H9 (cell line): ENCODE data around the gene CDO1. TPM values are rescaled to one million over a fixed set of nuclear protein-coding genes. Genes with fewer than 3 reads are reported as not detected.

Source experiments
- DNase-seq: peaks from one replicate; pipeline ENCODE4 v3.0.0-alpha.2; 2017
- H2AFZ ChIP-seq: one replicate; pipeline ENCODE4 v1.6.1; 2013; ENCODE audit warnings: mild to moderate bottlenecking, low read length, control low read depth, moderate library complexity
- H2AK5ac ChIP-seq: 2 replicates; pipeline ENCODE4 v1.6.1; 2013; ENCODE audit warnings: low read length, control low read depth, mixed read lengths; ENCODE audit not compliant: insufficient read length
- H2BK120ac ChIP-seq: one replicate; pipeline ENCODE4 v1.6.1; 2013; ENCODE audit warnings: low read depth, mild to moderate bottlenecking, low read length, control low read depth, inconsistent platforms; ENCODE audit not compliant: poor library complexity, severe bottlenecking
- H2BK12ac ChIP-seq: 2 replicates; pipeline ENCODE4 v1.6.1; 2013; ENCODE audit warnings: low read length, control low read depth, mixed read lengths, low read depth; ENCODE audit not compliant: insufficient read length
- H2BK15ac ChIP-seq: 2 replicates; pipeline ENCODE4 v1.6.1; 2013; ENCODE audit warnings: low read depth, low read length, control low read depth
- H2BK20ac ChIP-seq: one replicate; pipeline ENCODE4 v1.6.1; 2013; ENCODE audit warnings: low read depth, mild to moderate bottlenecking, low read length, control low read depth, inconsistent platforms; ENCODE audit not compliant: poor library complexity, severe bottlenecking
- H2BK5ac ChIP-seq: 2 replicates; pipeline ENCODE4 v1.6.1; 2013; ENCODE audit warnings: low read length, control low read depth, mixed read lengths; ENCODE audit not compliant: insufficient read length
- H3K14ac ChIP-seq: 2 replicates; pipeline ENCODE4 v1.6.1; 2013; ENCODE audit warnings: low read length, control low read depth; ENCODE audit not compliant: insufficient read depth
- H3K18ac ChIP-seq: 2 replicates; pipeline ENCODE4 v1.6.1; 2013; ENCODE audit warnings: low read depth, mild to moderate bottlenecking, mixed read lengths, low read length, control low read depth; ENCODE audit not compliant: insufficient read length
- H3K23ac ChIP-seq: 2 replicates; pipeline ENCODE4 v1.6.1; 2013; ENCODE audit warnings: low read length, control low read depth, mixed read lengths, low read depth; ENCODE audit not compliant: insufficient read length
- H3K23me2 ChIP-seq: 2 replicates; pipeline ENCODE4 v1.6.1; 2013; ENCODE audit warnings: low read depth, mild to moderate bottlenecking, mixed read lengths, low read length, control low read depth; ENCODE audit not compliant: insufficient read length, poor library complexity, severe bottlenecking
- H3K27ac ChIP-seq: 2 replicates; pipeline ENCODE4 v1.5.1; 2013; ENCODE audit warnings: low read length, control low read depth, mixed read lengths, low read depth; ENCODE audit not compliant: insufficient read length
- H3K27me3 ChIP-seq: 2 replicates; pipeline ENCODE4 v1.6.1; 2013; ENCODE audit warnings: low read length, control low read depth, inconsistent platforms; ENCODE audit not compliant: insufficient read depth
- H3K4ac ChIP-seq: 2 replicates; pipeline ENCODE4 v1.6.1; 2013; ENCODE audit warnings: low read depth, mild to moderate bottlenecking, control low read depth, inconsistent platforms, low read length, moderate library complexity
- H3K4me1 ChIP-seq: 2 replicates; pipeline ENCODE4 v1.6.1; 2013; ENCODE audit warnings: low read length, control low read depth, inconsistent platforms; ENCODE audit not compliant: insufficient read depth
- H3K4me2 ChIP-seq: 2 replicates; pipeline ENCODE4 v1.6.1; 2013; ENCODE audit warnings: low read length, control low read depth, mixed read lengths; ENCODE audit not compliant: insufficient read length, insufficient read depth
- H3K56ac ChIP-seq: 2 replicates; pipeline ENCODE4 v1.6.1; 2013; ENCODE audit warnings: low read depth, mild to moderate bottlenecking, mixed read lengths, low read length, control low read depth; ENCODE audit not compliant: insufficient read length
- H3K79me1 ChIP-seq: 2 replicates; pipeline ENCODE4 v1.6.1; 2013; ENCODE audit warnings: low read depth, mild to moderate bottlenecking, moderate library complexity, low read length, control low read depth, inconsistent platforms; ENCODE audit not compliant: insufficient read depth, poor library complexity, severe bottlenecking
- H3K79me2 ChIP-seq: 2 replicates; pipeline ENCODE4 v1.6.1; 2013; ENCODE audit warnings: low read length, control low read depth, inconsistent platforms; ENCODE audit not compliant: insufficient read depth
- H3K9ac ChIP-seq: 2 replicates; pipeline ENCODE4 v1.6.1; 2013; ENCODE audit warnings: low read length, control low read depth, mixed read lengths; ENCODE audit not compliant: insufficient read length; ENCODE audit errors: extremely low read depth
- H3K9me3 ChIP-seq: one replicate; pipeline ENCODE4 v1.6.1; 2013; ENCODE audit warnings: low read depth, low read length, inconsistent platforms; ENCODE audit not compliant: control insufficient read depth
- H3T11ph ChIP-seq: one replicate; pipeline ENCODE4 v1.6.1; 2013; ENCODE audit warnings: mild to moderate bottlenecking, low read length, control low read depth, inconsistent platforms
- H4K20me1 ChIP-seq: one replicate; pipeline ENCODE4 v1.6.1; 2013; ENCODE audit not compliant: control insufficient read depth, insufficient read length, insufficient read depth
- H4K5ac ChIP-seq: 2 replicates; pipeline ENCODE4 v1.6.1; 2013; ENCODE audit warnings: low read depth, mild to moderate bottlenecking, mixed read lengths, low read length, control low read depth; ENCODE audit not compliant: insufficient read length
- H4K8ac ChIP-seq: replicated peaks from 2 replicates; pipeline ENCODE4 v1.6.1; 2013; ENCODE audit warnings: low read length, control low read depth, mixed read lengths, low read depth; ENCODE audit not compliant: insufficient read length
- H4K91ac ChIP-seq: 2 replicates; pipeline ENCODE4 v1.6.1; 2013; ENCODE audit warnings: low read depth, mild to moderate bottlenecking, moderate library complexity, mixed read lengths, low read length, control low read depth; ENCODE audit not compliant: insufficient read length
- H3K27ac Mint-ChIP-seq, 3 experiments: 2 replicates in 2 of 3; 3 replicates in 1 of 3; pipeline ENCODE4 v1.8.0; 2020 to 2021; ENCODE audit warnings: mixed read lengths in 3 of 3, mild to moderate bottlenecking in 1 of 3, moderate library complexity in 1 of 3
- H3K27me3 Mint-ChIP-seq: 2 replicates; pipeline ENCODE4 v1.8.0; 2021; ENCODE audit warnings: low read depth, mild to moderate bottlenecking, moderate library complexity, mixed read lengths
- H3K36me3 Mint-ChIP-seq, 3 experiments: 2 replicates in 2 of 3; 3 replicates in 1 of 3; pipeline ENCODE4 v1.8.0; 2020 to 2021; ENCODE audit warnings: low read depth in 3 of 3, mixed read lengths in 3 of 3; ENCODE audit not compliant: insufficient read depth in 1 of 3
- H3K4me1 Mint-ChIP-seq, 2 experiments: 2 replicates each; pipeline ENCODE4 v1.8.0; 2020; ENCODE audit warnings: mixed read lengths in 2 of 2
- H3K4me3 Mint-ChIP-seq, 2 experiments: 2 replicates in 1 of 2; 3 replicates in 1 of 2; pipeline ENCODE4 v1.8.0; 2020 to 2021; ENCODE audit warnings: mild to moderate bottlenecking in 2 of 2, mixed read lengths in 2 of 2, moderate library complexity in 1 of 2
- H3K9me3 Mint-ChIP-seq, 2 experiments: 2 replicates in 1 of 2; 3 replicates in 1 of 2; pipeline ENCODE4 v1.8.0; 2020; ENCODE audit warnings: mild to moderate bottlenecking in 2 of 2, mixed read lengths in 2 of 2, moderate library complexity in 1 of 2
- CTCF ChIP-seq: fragments of 200-600 bp; sonication (generic); conservative IDR thresholded peaks from 3 replicates; pipeline ENCODE4 v1.8.0; 2021; ENCODE audit warnings: antibody characterized with exemption, mild to moderate bottlenecking
- WGBS: extraction: QIAGEN DNeasy Blood & Tissue Kit; methylation state at CpG from one replicate; pipeline ENCODE4 v1.1.7; 2013; ENCODE audit warnings: missing lambda C conversion rate, low lambda C conversion rate, mixed read lengths; ENCODE audit not compliant: insufficient read length; ENCODE audit errors: extremely low coverage; 5-methylcytosine and 5-hydroxymethylcytosine counted together
- total RNA-seq: library from RNA; stranded (reverse); gene quantifications from 2 replicates; pipeline ENCODE4 v1.2.1, GENCODE V29; 2021

Gene CDO1
- total RNA-seq, 1 experiment from 2014 or later = 11.2 TPM

- Mint-ChIP-seq H3K27ac (no peak overlapping the region), H3K9me3 (no peaks in the 10 kb centered on the region), H3K27me3 (no peaks in the 10 kb centered on the region), H3K36me3 (no peaks in the 10 kb centered on the region), H3K4me1 (peaks cover 26 to 28% of the 10 kb centered on the region in 2 experiments), H3K4me3 (no peak overlapping the region)
- no peak overlapping the region for H2BK12ac ChIP-seq
- H3K27ac ChIP-seq = no peak overlapping the region
- H2AK5ac ChIP-seq = no peak overlapping the region
- no peak for DNase-seq
- no peak overlapping the region for H3T11ph ChIP-seq
- no peak overlapping the region for H3K4me2 ChIP-seq
- H3K27me3 ChIP-seq = no peaks in the 10 kb centered on the region
- no peak overlapping the region for H2BK15ac ChIP-seq
- H2BK20ac ChIP-seq = no peak overlapping the region
- H3K9ac ChIP-seq = no peak overlapping the region
- H3K23ac ChIP-seq = no peak overlapping the region
- no peak overlapping the region for H2AFZ ChIP-seq
- no peak overlapping the region for H3K14ac ChIP-seq
- peaks cover 7% of the 10 kb centered on the region; the same call in 1 of the 2 replicates for H3K79me2 ChIP-seq
- peaks cover 7% of the 10 kb centered on the region for H3K23me2 ChIP-seq
- no peak overlapping the region for H2BK5ac ChIP-seq
- H3K9me3 ChIP-seq = no peaks in the 10 kb centered on the region
- H4K5ac ChIP-seq = no peak overlapping the region
- no peak overlapping the region for H4K8ac ChIP-seq
- H2BK120ac ChIP-seq = no peak overlapping the region
- no peak overlapping the region for H4K91ac ChIP-seq
- peaks cover 3% of the 10 kb centered on the region for H3K79me1 ChIP-seq
- no peak overlapping the region for H3K56ac ChIP-seq
- H3K4me1 ChIP-seq = no peaks in the 10 kb centered on the region; the same call in 1 of the 2 replicates
- no peak for TF ChIP-seq CTCF
- no peaks in the 10 kb centered on the region for H4K20me1 ChIP-seq
- H3K18ac ChIP-seq = no peak overlapping the region
- no peak overlapping the region for H3K4ac ChIP-seq
- WGBS = no CpG with 5 or more reads among the region's 7 CpGs
Observed at GRCh38 chr5:115847290-115847689, 30.8 kb upstream of the CDO1 start.
